HG02840 (cell line): ENCODE data around the gene TCP11L2.
"Not testable (repeated sequence)": the region's sequence is repeated elsewhere in the genome, so short reads cannot be mapped to it uniquely, and the experiment has no call there.

Source experiments
- ATAC-seq: cut with Tn5 transposase; IDR thresholded peaks from one replicate; pipeline ENCODE4 v1.9.1; 2021; ENCODE audit warnings: mild to moderate bottlenecking, moderate library complexity, moderate number of reproducible peaks; ENCODE audit not compliant: unreplicated experiment, low FRiP score

The TCP11L2 gene

GRCh38 chr12:106333756-106334155 lies 31.2 kb downstream of the TCP11L2 start:
- ATAC-seq = no peak

- no peak for ATAC-seq
These were observed 38.7 kb downstream of the TCP11L2 start for GRCh38 chr12:106341086-106341877.

GRCh38 chr12:106342397-106343213 lies 40.1 kb downstream of the TCP11L2 start:
- no peak for ATAC-seq

GRCh38 chr12:106343214-106343528 lies 40.6 kb downstream of the TCP11L2 start:
- ATAC-seq = no peak

- ATAC-seq = no peak
These were observed 41.6 kb downstream of the TCP11L2 start for GRCh38 chr12:106344131-106344530.

GRCh38 chr12:106345746-106346145 lies 43.2 kb downstream of the TCP11L2 start:
- no peak for ATAC-seq

- ATAC-seq = no peak
These were observed 45.9 kb downstream of the TCP11L2 start for GRCh38 chr12:106348411-106348810.

GRCh38 chr12:106353175-106353574 lies 50.6 kb downstream of the TCP11L2 start:
- ATAC-seq = no peak

- ATAC-seq = peak; percentile 86
These were observed 55.2 kb downstream of the TCP11L2 start, which contains the start of gene POLR3B for GRCh38 chr12:106357549-106358395. POLR3B (plus strand) TSS chr12:106357748; CDS start chr12:106357880, 132 bp downstream.

- peak; percentile 21 for ATAC-seq
These were observed 56.1 kb downstream of the TCP11L2 start for GRCh38 chr12:106358396-106359241.

- ATAC-seq = no peak
These were observed 57.3 kb downstream of the TCP11L2 start for GRCh38 chr12:106359646-106360399.

GRCh38 chr12:106360400-106360994 lies 58.0 kb downstream of the TCP11L2 start:
- ATAC-seq = no peak

GRCh38 chr12:106362971-106363370 lies 60.4 kb downstream of the TCP11L2 start:
- no peak for ATAC-seq

GRCh38 chr12:106364261-106364660 lies 61.7 kb downstream of the TCP11L2 start:
- no peak for ATAC-seq

- ATAC-seq = no peak
These were observed 67.3 kb downstream of the TCP11L2 start for GRCh38 chr12:106369624-106370346.

- ATAC-seq = no peak
These were observed 76.3 kb downstream of the TCP11L2 start for GRCh38 chr12:106378788-106379187.

GRCh38 chr12:106380954-106381353 lies 78.4 kb downstream of the TCP11L2 start:
- ATAC-seq = no peak

GRCh38 chr12:106381866-106382265 lies 79.3 kb downstream of the TCP11L2 start:
- ATAC-seq = not testable (repeated sequence)
